HEK293T (cell line): Measurements from ENCODE around the gene CPTP.
"Not testable (repeated sequence)": the region's sequence is repeated elsewhere in the genome, so short reads cannot be mapped to it uniquely, and the experiment has no call there.

Experiments
- CTCF ChIA-PET: fragments of 350-600 bp; formaldehyde crosslinking; extraction: SDS; loops from one replicate; lab custom pipeline; 2021; ENCODE audit warnings: antibody characterized with exemption, inconsistent platforms; lab: Yijun Ruan, JAX
- POLR2A ChIA-PET: fragments of 350-600 bp; formaldehyde crosslinking; extraction: SDS; loops from one replicate; lab custom pipeline; 2020; ENCODE audit warnings: antibody characterized with exemption, inconsistent platforms; lab: Yijun Ruan, JAX
- DNase-seq: peaks from one replicate; pipeline ENCODE4 v3.0.0; 2012; ENCODE audit warnings: mixed read lengths; ENCODE audit errors: extremely low spot score
- ARNT ChIP-seq: fragments of 450-650 bp; IDR thresholded peaks from 2 replicates; pipeline ENCODE4 v1.6.1; 2017; ENCODE audit warnings: mild to moderate bottlenecking
- BHLHE40 ChIP-seq: fragments of 450-650 bp; IDR thresholded peaks from 2 replicates; pipeline ENCODE4 v1.6.1; 2016; ENCODE audit warnings: mild to moderate bottlenecking, moderate library complexity, borderline replicate concordance
- CTBP1 ChIP-seq: fragments of 450-650 bp; IDR thresholded peaks from 2 replicates; pipeline ENCODE4 v1.6.1; 2016; ENCODE audit warnings: borderline replicate concordance
- ELF4 ChIP-seq: fragments of 450-650 bp; IDR thresholded peaks from 2 replicates; pipeline ENCODE4 v1.6.1; 2017; ENCODE audit warnings: antibody characterized with exemption
- FOXA1 ChIP-seq: fragments of 450-650 bp; IDR thresholded peaks from 2 replicates; pipeline ENCODE4 v1.6.1; 2016; ENCODE audit warnings: mild to moderate bottlenecking
- FOXK2 ChIP-seq: fragments of 450-650 bp; IDR thresholded peaks from 2 replicates; pipeline ENCODE4 v1.6.1; 2016; ENCODE audit warnings: mild to moderate bottlenecking
- FOXM1 ChIP-seq: fragments of 450-650 bp; IDR thresholded peaks from 2 replicates; pipeline ENCODE4 v1.6.1; 2017; ENCODE audit warnings: mild to moderate bottlenecking, borderline replicate concordance
- HDGF ChIP-seq: fragments of 450-650 bp; IDR thresholded peaks from 2 replicates; pipeline ENCODE4 v1.6.1; 2017; ENCODE audit warnings: antibody characterized with exemption, borderline replicate concordance
- L3MBTL2 ChIP-seq: fragments of 450-650 bp; conservative IDR thresholded peaks from 2 replicates; pipeline ENCODE4 v1.6.1; 2016; ENCODE audit warnings: mild to moderate bottlenecking
- LEF1 ChIP-seq: fragments of 450-650 bp; IDR thresholded peaks from 2 replicates; pipeline ENCODE4 v1.6.1; 2017; ENCODE audit warnings: mild to moderate bottlenecking, borderline replicate concordance
- NFRKB ChIP-seq: fragments of 450-650 bp; IDR thresholded peaks from 2 replicates; pipeline ENCODE4 v1.6.1; 2016; ENCODE audit warnings: mild to moderate bottlenecking, moderate library complexity
- SP1 ChIP-seq: fragments of 450-650 bp; IDR thresholded peaks from 2 replicates; pipeline ENCODE4 v1.6.1; 2017
- SUZ12 ChIP-seq: fragments of 450-650 bp; IDR thresholded peaks from 2 replicates; pipeline ENCODE4 v1.6.1; 2016; ENCODE audit warnings: mild to moderate bottlenecking
- TARDBP ChIP-seq: fragments of 450-650 bp; IDR thresholded peaks from 2 replicates; pipeline ENCODE4 v1.6.1; 2016
- ZNF384 ChIP-seq: fragments of 450-650 bp; IDR thresholded peaks from 2 replicates; pipeline ENCODE4 v1.6.1; 2016
- TF ChIP-seq, protein P1 (sequence below): fragments of 450-650 bp; IDR thresholded peaks from 2 replicates; pipeline ENCODE4 v1.6.1; 2016

CPTP gene

DNA sequence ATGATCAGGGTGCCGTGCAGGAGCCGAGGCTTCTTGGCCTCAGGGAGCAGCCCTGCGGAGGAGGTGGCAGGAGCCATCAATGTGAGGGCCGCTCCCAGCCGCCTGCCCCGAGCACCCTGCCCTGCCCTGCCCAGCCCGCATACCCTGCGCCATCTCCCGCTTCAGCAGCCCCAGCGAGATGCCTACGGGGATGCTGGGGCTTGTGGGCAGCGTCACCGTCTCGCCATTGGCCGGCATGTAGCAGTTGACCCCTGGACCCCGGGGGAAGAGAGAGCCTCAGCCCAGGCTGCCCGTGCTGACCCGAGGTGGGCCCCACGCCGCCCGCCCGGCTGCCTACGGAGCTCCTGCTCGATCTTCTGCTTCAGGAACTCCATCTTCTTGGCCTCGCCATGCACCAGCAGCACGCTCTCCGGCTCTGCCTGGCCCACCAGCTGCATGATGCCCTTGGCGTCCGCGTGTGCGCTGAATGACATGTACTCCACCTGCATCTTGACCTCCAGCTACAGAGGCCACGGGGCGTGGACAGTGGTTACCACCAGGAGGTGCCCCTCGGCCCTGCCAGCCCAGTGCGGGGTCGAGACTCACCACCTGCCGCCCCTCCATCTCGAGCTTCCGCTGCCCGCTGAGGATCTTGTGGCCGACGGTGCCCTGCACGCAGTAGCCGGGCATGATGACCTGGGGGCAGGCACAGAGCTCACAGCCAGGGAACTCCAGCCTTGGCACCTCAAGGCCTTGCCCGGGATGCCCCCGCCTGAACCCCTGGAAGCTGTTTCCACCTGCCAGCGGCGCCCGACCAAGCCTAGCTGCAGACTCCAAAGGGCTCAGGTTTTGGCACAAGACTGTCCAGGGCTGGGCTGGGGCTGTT, 11.9 kb upstream of the CPTP start:
- DNase-seq, result no peak
- TF ChIP-seq SP1, result no peak
- no peak for TF ChIP-seq HDGF
- no peak for TF ChIP-seq CTBP1
- TF ChIP-seq ELF4, result no peak
- TF ChIP-seq FOXA1, result no peak
- no peak for TF ChIP-seq FOXM1
- no peak for TF ChIP-seq FOXK2
- no peak for TF ChIP-seq L3MBTL2
- TF ChIP-seq SUZ12, result no peak
- ChIA-PET CTCF (no interaction called here), POLR2A (no interaction called here)

DNA sequence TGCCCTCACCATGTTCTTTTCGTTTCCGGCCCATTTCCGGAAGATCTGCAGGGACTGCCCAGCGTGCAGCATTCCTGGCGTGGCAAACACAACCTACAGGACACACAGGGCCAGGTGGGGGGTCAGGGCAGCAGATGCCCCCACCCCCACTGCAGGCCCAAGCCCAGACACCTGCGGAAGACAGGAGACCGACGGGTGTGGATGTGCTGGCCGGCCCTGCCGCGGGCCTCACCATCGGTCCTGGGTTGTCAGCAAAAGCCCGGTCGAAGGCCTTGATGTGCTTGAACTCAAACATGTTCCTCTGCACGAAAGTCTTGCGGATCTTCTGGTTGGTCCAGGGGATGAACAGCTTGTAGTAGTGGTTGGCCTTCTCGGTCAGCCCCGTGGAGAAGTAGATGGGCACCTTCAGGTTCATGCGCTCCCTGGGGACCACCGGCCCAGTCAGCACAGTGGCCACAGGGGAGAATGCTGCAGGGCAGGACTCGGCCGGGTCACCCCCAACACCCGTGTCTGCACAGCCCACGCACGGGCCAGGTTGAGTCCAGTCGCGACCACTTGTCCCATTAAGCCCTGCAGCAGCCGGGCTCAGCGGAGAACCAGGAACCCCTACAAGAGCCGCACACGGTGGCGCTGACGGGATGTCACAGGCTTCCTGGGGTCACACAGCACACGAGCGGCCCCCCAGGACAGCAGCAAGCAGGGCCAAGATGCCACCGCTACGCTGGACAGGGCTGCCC, 10.9 kb upstream of the CPTP start:
- ChIA-PET POLR2A (interaction anchor here (3.3 kb wide), 1 partner anchor 9 kb away, joined by 8 read pairs; no protein-coding TSS in a partner anchor), CTCF (no interaction called here)
- TF ChIP-seq CTBP1 (no peak), FOXA1 (no peak), ZNF384 (no peak), NFRKB (no peak), FOXK2 (no peak), FOXM1 (no peak), HDGF (no peak), TARDBP (no peak), LEF1 (no peak), ARNT (no peak), SP1 (no peak), L3MBTL2 (no peak), SUZ12 (no peak), BHLHE40 (no peak), ELF4 (no peak)
- TF ChIP-seq, protein P1, sequence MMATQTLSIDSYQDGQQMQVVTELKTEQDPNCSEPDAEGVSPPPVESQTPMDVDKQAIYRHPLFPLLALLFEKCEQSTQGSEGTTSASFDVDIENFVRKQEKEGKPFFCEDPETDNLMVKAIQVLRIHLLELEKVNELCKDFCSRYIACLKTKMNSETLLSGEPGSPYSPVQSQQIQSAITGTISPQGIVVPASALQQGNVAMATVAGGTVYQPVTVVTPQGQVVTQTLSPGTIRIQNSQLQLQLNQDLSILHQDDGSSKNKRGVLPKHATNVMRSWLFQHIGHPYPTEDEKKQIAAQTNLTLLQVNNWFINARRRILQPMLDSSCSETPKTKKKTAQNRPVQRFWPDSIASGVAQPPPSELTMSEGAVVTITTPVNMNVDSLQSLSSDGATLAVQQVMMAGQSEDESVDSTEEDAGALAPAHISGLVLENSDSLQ, result no peak
- no peak for DNase-seq

- ChIA-PET POLR2A (interaction anchor here (1.1 to 3.3 kb wide), 2 partner anchors 9 to 61 kb away, joined by 4 to 8 read pairs; partner anchors contain the start of gene AURKAIP1), CTCF (no interaction called here)
- no peak for DNase-seq
- TF ChIP-seq NFRKB (no peak), SP1 (no peak), ELF4 (no peak)
These were observed 10.4 kb upstream of the CPTP start for GRCh38 chr1:1314237-1314586.

DNA sequence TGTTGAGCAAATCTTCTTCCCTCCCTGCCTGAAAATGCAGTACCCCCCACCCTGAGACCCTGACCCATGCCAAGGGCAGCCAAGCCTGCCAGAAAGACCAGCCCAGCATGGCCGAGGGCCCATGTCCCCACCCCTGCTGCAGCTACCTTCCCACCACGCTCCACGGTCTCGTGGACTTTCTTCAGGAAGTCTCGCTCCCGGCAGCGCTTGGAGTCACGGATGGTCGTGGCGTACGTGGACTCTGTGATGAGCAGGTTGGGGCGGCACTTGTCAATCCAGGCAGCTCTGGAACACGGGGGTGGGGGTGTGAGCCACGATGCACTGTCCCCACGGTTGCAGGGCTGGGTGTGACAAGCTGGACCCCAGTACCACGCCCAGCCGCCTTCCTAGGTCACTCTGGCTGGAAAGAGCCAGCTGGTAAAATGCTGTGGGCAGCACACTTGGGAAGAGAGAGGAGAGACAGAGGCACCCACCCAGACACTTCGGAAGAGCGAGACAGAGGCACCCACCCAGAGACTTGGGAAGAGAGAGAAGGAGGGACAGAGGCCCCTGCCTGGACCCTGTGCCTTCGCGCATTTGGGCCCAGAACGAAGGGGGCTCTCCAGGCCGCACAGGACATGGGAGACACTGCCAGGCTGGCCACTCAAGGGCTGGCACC, 9.8 kb upstream of the CPTP start:
- POLR2A ChIA-PET, result interaction anchor here (1.1 to 3.3 kb wide), 2 partner anchors 10 to 61 kb away, joined by 4 to 8 read pairs; partner anchors contain the start of gene AURKAIP1
- CTCF ChIA-PET, result no interaction called here
- DNase-seq, result no peak
- no peak for TF ChIP-seq L3MBTL2
- TF ChIP-seq, protein P1, result no peak
- no peak for TF ChIP-seq CTBP1
- TF ChIP-seq FOXK2, result no peak
- no peak for TF ChIP-seq HDGF
- TF ChIP-seq LEF1, result no peak
- TF ChIP-seq NFRKB, result no peak
- no peak for TF ChIP-seq SUZ12

GRCh38 chr1:1315435-1315954, 9.1 kb upstream of the CPTP start:
- ChIA-PET POLR2A (interaction anchor here (1.1 to 3.3 kb wide), 2 partner anchors 11 to 60 kb away, joined by 4 to 8 read pairs; partner anchors contain the start of gene AURKAIP1), CTCF (no interaction called here)
- no peak for DNase-seq
- no peak for TF ChIP-seq SUZ12
- no peak for TF ChIP-seq NFRKB
- TF ChIP-seq ZNF384, result no peak
- TF ChIP-seq FOXA1, result no peak
- TF ChIP-seq TARDBP, result no peak
- TF ChIP-seq BHLHE40, result no peak
- TF ChIP-seq L3MBTL2, result no peak
- TF ChIP-seq ELF4, result no peak
- TF ChIP-seq CTBP1, result no peak
- TF ChIP-seq, protein P1, result no peak
- no peak for TF ChIP-seq ARNT
- TF ChIP-seq HDGF, result no peak

DNA sequence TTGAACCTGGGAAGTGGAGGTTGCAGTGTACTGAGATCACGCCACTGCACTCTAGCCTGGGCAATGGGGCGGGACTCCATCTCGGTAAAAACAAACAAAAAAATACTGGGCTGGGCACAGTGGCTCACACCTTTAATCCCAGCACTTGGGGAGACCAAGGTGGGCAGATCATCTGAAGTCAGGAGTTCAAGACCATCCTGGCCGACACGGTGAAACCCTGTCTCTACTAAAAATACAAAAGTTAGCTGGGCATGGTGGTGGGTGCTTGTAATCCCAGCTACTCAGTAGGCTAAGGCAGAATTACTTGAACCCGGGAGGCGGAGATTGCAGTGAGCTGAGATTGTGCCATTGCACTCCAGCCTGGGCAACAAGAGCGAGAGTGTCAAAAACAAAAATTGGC, 8.4 kb upstream of the CPTP start:
- CTCF ChIA-PET, DNase-seq: not testable (repeated sequence)
- POLR2A ChIA-PET, result interaction anchor here (3.3 kb wide), 1 partner anchor 11 kb away, joined by 8 read pairs; no protein-coding TSS in a partner anchor
